ENCODE measurements around the gene DNAH11.

GRCh38 chr7:21944616-21945453, 402.0 kb downstream of the DNAH11 start:
- TF ChIP-seq CHD2 (IDR thresholded peaks at IDR 0.05; ENCODE audit: low read length) (peak; percentile 37; the same call in 1 of the 2 replicates), ATF2 (IDR thresholded peaks at IDR 0.05; ENCODE audit: low read length) (peak; percentile 42; the same call in 1 of the 2 replicates), CTCF (IDR thresholded peaks at IDR 0.05; ENCODE audit: control extremely low read depth in 1 of 3, insufficient read depth in 1 of 3, low read depth in 1 of 3, low read length in 3 of 3) (no peak), POLR2A (IDR thresholded peaks at IDR 0.05; ENCODE audit: control extremely low read depth in 1 of 2, low read depth in 2 of 2, low read length in 2 of 2) (no peak), EGR1 (IDR thresholded peaks at IDR 0.05; ENCODE audit: borderline replicate concordance, low read depth, low read length) (no peak), RAD21 (IDR thresholded peaks at IDR 0.05 in 1 of 2, conservative IDR thresholded peaks at IDR 0.05 in 1 of 2; ENCODE audit: low read depth in 2 of 2, low read length in 2 of 2) (no peak), EP300 (IDR thresholded peaks at IDR 0.05; ENCODE audit: borderline replicate concordance in 1 of 2, low read depth in 2 of 2, low read length in 2 of 2) (no peak), RFX5 (IDR thresholded peaks at IDR 0.05; ENCODE audit: borderline replicate concordance, low read depth, low read length) (no peak), JUN (IDR thresholded peaks at IDR 0.05; ENCODE audit: low read depth, low read length) (no peak)
